ENCODE measurements around the gene TSPAN32. TPM values are rescaled to one million over a fixed set of nuclear protein-coding genes. Genes with fewer than 3 reads are reported as not detected.
"Not testable (repeated sequence)": the region's sequence is repeated elsewhere in the genome, so short reads cannot be mapped to it uniquely, and the experiment has no call there.

Gene TSPAN32
- total RNA-seq, 1 donor from 2014 or later: 13.9 TPM

DNA sequence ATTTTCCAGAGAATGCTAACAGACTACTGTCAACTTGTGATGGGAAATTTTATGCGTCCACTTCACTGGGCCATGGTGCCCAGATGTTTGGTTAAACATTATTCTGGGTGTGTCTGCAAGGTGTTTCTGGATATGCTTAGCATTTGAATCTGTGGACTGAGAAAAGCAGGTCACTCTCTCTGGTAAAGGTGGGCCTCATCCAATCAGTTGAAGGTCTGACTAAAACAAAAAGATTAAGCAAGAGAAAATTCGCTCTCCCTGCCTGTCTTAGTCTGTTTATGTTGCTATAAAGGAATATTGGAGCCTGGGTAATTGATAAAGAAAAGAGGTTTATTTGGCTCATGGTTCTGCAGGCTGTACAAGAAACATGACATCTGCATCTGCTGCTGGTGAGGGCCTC lies 43.2 kb downstream of the TSPAN32 start:
- no peak for ATAC-seq (ENCODE audit: poor library complexity)
- no peak for DNase-seq
- intact Hi-C loops (cut with DNase I): no loop called here

DNA sequence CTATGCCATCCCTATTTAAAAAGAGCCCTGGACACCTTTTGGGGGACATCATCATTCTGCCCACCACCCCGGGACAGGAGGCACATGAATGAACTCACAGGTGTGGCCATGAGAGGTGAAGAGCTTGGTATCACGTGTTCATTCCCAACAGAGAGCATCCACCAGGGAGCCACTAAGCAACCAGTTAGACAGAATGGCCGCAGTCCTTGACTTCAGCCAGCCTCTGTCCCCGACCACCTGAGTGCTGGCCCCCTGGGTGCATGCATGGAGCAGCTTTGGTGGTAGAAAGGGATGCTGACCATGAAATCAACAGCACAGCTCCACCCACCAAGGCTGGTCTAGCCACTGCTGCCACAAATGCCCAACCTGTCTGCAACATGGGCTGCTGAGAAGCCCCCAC lies 44.2 kb downstream of the TSPAN32 start:
- intact Hi-C loops (cut with DNase I): no loop called here
- DNase-seq (no peak), ATAC-seq (ENCODE audit: poor library complexity) (no peak)

- no peak for DNase-seq
- ATAC-seq (ENCODE audit: poor library complexity): no peak
- intact Hi-C loops (cut with DNase I): no loop called here
Observed at GRCh38 chr11:2346586-2347307, 44.9 kb downstream of the TSPAN32 start.

- no peak for DNase-seq
- no peak for ATAC-seq (ENCODE audit: poor library complexity)
- intact Hi-C loops (cut with DNase I): no loop called here
Observed at GRCh38 chr11:2347308-2347830, 45.6 kb downstream of the TSPAN32 start.

DNA sequence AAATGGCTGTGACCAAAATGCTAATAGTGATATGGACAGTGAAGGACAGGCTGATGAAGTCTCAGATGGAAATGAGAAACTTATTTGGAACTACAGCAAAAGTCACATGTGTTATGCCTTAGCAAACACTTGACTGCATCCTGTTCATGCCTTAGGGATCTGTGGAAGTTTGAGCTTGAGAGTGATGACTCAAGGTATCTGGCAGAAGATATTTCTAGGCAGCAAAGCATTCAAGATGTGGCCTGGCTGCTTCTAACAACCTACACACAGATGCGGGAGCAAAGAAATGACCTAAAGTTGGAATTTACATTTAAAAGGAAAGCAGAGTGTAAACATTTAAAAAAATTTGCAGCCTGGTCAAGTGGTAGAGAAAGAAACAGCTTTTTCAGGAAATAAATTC lies 47.2 kb downstream of the TSPAN32 start:
- intact Hi-C loops (cut with DNase I): no loop called here
- ATAC-seq (ENCODE audit: poor library complexity) (no peak), DNase-seq (no peak)

GRCh38 chr11:2351701-2352100 lies 49.9 kb downstream of the TSPAN32 start:
- intact Hi-C loops (cut with DNase I): no loop called here
- no peak for DNase-seq
- no peak for ATAC-seq (ENCODE audit: poor library complexity)

DNA sequence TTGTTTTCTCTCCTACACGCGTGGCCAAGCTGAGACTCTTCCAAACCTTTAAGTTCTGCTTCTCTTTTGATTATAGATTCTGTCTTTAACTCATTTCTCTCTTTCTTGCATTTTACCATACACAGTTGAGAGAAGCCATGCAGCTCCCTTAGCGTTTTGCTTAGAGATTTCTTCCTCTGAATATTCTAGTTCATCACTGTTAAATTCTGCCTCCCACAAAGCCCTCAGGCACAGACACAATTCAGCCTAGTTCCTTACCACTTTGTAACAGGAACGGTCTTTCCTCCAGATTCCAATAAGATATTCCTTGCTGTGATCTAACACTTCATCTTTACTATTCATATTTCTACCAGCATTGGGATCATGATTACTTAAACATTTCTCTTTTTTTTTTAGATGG lies 50.6 kb downstream of the TSPAN32 start:
- ATAC-seq (ENCODE audit: poor library complexity): no peak
- intact Hi-C loops (cut with DNase I): no loop called here

DNA sequence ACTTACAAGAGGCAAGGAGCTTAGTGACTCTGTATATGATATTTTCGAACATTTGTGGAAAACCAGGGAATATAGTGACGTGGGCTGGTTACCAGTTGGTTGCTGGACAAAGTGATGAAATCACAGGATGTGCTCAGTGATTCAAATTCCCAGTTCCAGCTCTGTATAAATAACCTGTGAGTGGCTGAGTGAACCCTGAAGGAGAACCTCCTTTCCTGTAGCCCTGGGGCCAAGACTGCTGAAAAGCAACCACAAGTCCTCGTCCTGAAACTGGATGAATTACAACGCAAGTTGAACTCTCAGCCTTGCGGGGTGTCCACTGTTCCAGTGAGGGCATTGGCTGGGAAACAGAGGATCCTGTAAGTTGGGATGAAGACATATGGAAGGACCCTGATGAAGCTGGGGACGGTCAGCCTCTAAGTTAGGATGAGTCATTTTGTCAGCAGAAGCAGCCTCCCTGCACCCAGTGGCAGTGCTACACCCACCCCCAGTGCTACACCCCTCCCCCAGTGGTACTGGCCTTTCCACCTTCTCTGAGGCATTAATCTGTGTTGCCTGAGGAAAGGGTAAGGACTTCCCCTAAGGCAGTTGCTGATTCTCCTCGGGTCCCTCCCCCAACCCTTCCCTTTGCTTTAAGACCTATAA lies 53.3 kb downstream of the TSPAN32 start:
- intact Hi-C loops (cut with DNase I): no loop called here
- ATAC-seq (ENCODE audit: poor library complexity) (no peak), DNase-seq (no peak)

More for the DNA sequence above, 50.6 kb downstream of the TSPAN32 start:
- no peak for DNase-seq

- no peak for ATAC-seq (ENCODE audit: poor library complexity)
- no peak for DNase-seq
- intact Hi-C loops (cut with DNase I): no loop called here
Observed at GRCh38 chr11:2357246-2357645, 55.4 kb downstream of the TSPAN32 start.

DNA sequence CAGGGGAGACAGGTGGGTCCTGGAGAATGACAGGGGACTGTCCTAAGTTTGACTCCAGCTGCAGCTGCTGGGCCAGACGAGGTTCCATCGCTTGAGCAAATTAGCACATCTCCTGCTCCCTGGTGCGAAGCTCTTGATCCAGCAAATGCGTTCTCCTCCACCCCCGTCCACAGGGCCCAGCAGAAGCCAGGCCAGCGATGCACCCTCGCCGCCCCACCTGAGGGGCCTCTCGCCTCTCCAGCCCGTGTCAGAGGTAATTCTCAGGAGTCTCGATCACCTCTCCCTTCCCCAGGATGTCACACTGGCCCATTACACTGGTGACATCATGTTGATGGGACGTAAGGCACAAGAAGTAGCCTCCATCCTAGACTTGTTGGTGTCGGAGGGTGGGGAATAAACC lies 55.8 kb downstream of the TSPAN32 start:
- ATAC-seq (ENCODE audit: poor library complexity); DNase-seq; intact Hi-C loops (cut with DNase I): not testable (repeated sequence)

GRCh38 chr11:2358754-2359442 lies 57.1 kb downstream of the TSPAN32 start:
- ATAC-seq (ENCODE audit: poor library complexity): no peak
- intact Hi-C loops (cut with DNase I): no loop called here
- DNase-seq: no peak

- ATAC-seq (ENCODE audit: poor library complexity) (no peak), DNase-seq (no peak)
- intact Hi-C loops (cut with DNase I): no loop called here
Observed at GRCh38 chr11:2359557-2359956, 57.7 kb downstream of the TSPAN32 start.

GRCh38 chr11:2360081-2360642 lies 58.3 kb downstream of the TSPAN32 start:
- intact Hi-C loops (cut with DNase I): loop anchor here (5.0 kb wide), 1 partner anchor 33 kb away; no protein-coding TSS in a partner anchor
- DNase-seq (no peak), ATAC-seq (ENCODE audit: poor library complexity) (no peak)

GRCh38 chr11:2361565-2361964 lies 59.8 kb downstream of the TSPAN32 start:
- ATAC-seq (ENCODE audit: poor library complexity): no peak
- no peak for DNase-seq
- intact Hi-C loops (cut with DNase I): loop anchor here (5.0 kb wide), 1 partner anchor 34 kb away; no protein-coding TSS in a partner anchor

GRCh38 chr11:2362414-2362813 lies 60.6 kb downstream of the TSPAN32 start:
- intact Hi-C loops (cut with DNase I): loop anchor here (5.0 kb wide), 1 partner anchor 35 kb away; no protein-coding TSS in a partner anchor
- DNase-seq (no peak), ATAC-seq (ENCODE audit: poor library complexity) (no peak)

DNA sequence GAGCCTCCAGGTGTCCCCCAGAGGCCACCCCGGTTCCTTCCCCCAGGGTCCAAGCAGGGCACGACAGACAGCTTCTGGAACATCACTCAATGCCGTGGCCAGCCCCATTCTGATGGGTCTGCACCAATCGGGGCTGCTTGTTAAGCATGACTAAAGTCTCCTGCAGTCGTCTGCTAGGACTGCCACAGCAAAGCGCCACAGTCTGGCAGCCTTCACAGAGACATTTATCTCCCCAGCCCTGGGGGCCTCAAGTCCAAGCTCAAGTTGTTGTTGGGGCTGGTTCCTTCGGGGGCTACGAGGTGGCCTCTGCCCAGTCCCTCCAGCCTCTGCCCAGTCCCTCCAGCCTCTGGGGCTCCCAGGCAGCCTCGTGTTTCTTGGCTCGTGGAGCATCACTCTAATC lies 61.3 kb downstream of the TSPAN32 start:
- intact Hi-C loops (cut with DNase I): loop anchor here (5.0 kb wide), 1 partner anchor 36 kb away; no protein-coding TSS in a partner anchor
- ATAC-seq (ENCODE audit: poor library complexity): no peak
- no peak for DNase-seq

GRCh38 chr11:2363577-2364370 lies 62.0 kb downstream of the TSPAN32 start:
- intact Hi-C loops (cut with DNase I): loop anchor here (5.0 kb wide), 1 partner anchor 36 kb away; no protein-coding TSS in a partner anchor
- no peak for DNase-seq
- ATAC-seq (ENCODE audit: poor library complexity): no peak

GRCh38 chr11:2364386-2364785 lies 62.6 kb downstream of the TSPAN32 start:
- not testable (repeated sequence) for DNase-seq; ATAC-seq (ENCODE audit: poor library complexity)
- intact Hi-C loops (cut with DNase I): loop anchor here (5.0 kb wide), 1 partner anchor 37 kb away; no protein-coding TSS in a partner anchor

Data from Right ventricle myocardium superior (tissue), 1 donor.